OCI-LY3 (cell line): ENCODE measurements around the gene PHAF1.

Source experiments
- H2AFZ ChIP-seq: fragments of 200-600, 300-600 bp; shearing (Covaris generic); 2 replicates; pipeline ENCODE4 v1.6.0; 2014; ENCODE audit warnings: antibody characterized with exemption, low read depth, low read length
- H3K27ac ChIP-seq: fragments of 200-600, 300-600 bp; sonication (generic); 2 replicates; pipeline ENCODE4 v1.5.1; 2014; ENCODE audit warnings: mild to moderate bottlenecking, low read length, moderate library complexity, mixed read lengths
- H3K27me3 ChIP-seq: fragments of 200-600, 300-600 bp; sonication (generic); 2 replicates; pipeline ENCODE4 v1.6.1; 2014; ENCODE audit warnings: low read depth, low read length, mixed read lengths
- H3K36me3 ChIP-seq: fragments of 200-600, 300-600 bp; sonication (generic); replicated peaks from 2 replicates; pipeline ENCODE3; 2014; ENCODE audit warnings: low read depth, low read length, mixed read lengths
- H3K4me1 ChIP-seq: fragments of 300-600, 200-600 bp; sonication (generic); 2 replicates; pipeline ENCODE4 v1.6.1; 2014; ENCODE audit warnings: low read length, mixed read lengths
- H3K4me2 ChIP-seq: fragments of 200-600, 300-600 bp; sonication (generic); 2 replicates; pipeline ENCODE4 v1.6.1; 2014; ENCODE audit warnings: low read length, mixed read lengths
- H3K4me3 ChIP-seq: fragments of 300-600, 200-600 bp; sonication (generic); 2 replicates; pipeline ENCODE4 v1.5.1; 2014; ENCODE audit warnings: antibody characterized with exemption, mild to moderate bottlenecking, low read length, moderate library complexity
- H3K79me2 ChIP-seq: fragments of 300-600, 200-600 bp; shearing (Covaris generic); 2 replicates; pipeline ENCODE4 v1.6.1; 2014; ENCODE audit warnings: mild to moderate bottlenecking, low read length, mixed read lengths
- H3K9ac ChIP-seq: fragments of 300-600, 200-600 bp; shearing (Covaris generic); 2 replicates; pipeline ENCODE4 v1.6.0; 2014; ENCODE audit warnings: mild to moderate bottlenecking, low read length, moderate library complexity
- H3K9me3 ChIP-seq: fragments of 200-600, 300-600 bp; shearing (Covaris generic); 2 replicates; pipeline ENCODE4 v1.6.1; 2014; ENCODE audit warnings: low read length, mixed read lengths; ENCODE audit not compliant: insufficient read depth
- H4K20me1 ChIP-seq: fragments of 200-600, 300-600 bp; sonication (generic); 2 replicates; pipeline ENCODE4 v1.6.1; 2016; ENCODE audit warnings: low read length, mixed read lengths; ENCODE audit not compliant: insufficient read depth
- EZH2phosphoT487 ChIP-seq: fragments of 200-600 bp; shearing (Covaris generic); IDR thresholded peaks from 2 replicates; pipeline ENCODE4 v1.6.1; 2018; ENCODE audit warnings: antibody characterized with exemption, mixed run types, low read depth
- TF ChIP-seq, protein P1 (sequence below): fragments of 200-600, 300-600 bp; sonication (generic); IDR thresholded peaks from 2 replicates; pipeline ENCODE4 v1.5.1; 2014; ENCODE audit warnings: antibody characterized with exemption, low read length, low read depth

PHAF1 gene

DNA sequence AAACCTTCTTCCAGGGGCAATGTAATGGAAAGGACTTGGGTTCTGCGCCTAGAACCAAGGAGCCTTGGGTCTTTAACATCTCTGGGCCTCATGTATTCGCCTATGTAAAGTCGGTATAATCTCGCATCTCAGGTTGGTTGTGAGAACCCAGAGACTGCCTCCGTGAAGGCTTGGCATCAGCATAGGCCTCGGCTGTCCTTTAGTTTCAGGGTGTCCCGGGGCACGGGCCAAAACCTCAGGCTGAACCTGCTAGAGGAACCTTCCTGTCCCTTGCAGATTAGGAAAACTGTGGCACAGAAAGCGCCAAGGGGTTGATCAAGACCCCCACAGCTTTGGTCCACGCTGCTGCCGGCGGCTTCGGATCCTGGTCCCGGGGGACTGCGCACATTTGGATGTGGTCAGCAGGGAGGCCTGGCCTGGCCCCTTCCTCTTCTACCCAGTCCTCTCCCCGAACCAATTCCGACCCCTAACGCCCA lies 772 bp upstream of the PHAF1 start:
- peaks cover 38% of the 10 kb centered on the region for H3K79me2 ChIP-seq
- no peaks in the 10 kb centered on the region for H3K27me3 ChIP-seq
- TF ChIP-seq EZH2phosphoT487: no peak
- TF ChIP-seq, protein P1, sequence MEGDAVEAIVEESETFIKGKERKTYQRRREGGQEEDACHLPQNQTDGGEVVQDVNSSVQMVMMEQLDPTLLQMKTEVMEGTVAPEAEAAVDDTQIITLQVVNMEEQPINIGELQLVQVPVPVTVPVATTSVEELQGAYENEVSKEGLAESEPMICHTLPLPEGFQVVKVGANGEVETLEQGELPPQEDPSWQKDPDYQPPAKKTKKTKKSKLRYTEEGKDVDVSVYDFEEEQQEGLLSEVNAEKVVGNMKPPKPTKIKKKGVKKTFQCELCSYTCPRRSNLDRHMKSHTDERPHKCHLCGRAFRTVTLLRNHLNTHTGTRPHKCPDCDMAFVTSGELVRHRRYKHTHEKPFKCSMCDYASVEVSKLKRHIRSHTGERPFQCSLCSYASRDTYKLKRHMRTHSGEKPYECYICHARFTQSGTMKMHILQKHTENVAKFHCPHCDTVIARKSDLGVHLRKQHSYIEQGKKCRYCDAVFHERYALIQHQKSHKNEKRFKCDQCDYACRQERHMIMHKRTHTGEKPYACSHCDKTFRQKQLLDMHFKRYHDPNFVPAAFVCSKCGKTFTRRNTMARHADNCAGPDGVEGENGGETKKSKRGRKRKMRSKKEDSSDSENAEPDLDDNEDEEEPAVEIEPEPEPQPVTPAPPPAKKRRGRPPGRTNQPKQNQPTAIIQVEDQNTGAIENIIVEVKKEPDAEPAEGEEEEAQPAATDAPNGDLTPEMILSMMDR: no peak
- peaks cover 7% of the 10 kb centered on the region for H3K36me3 ChIP-seq
- H3K4me2 ChIP-seq: peak overlapping the region; percentile 97
- peak overlapping the region; percentile 63 for H3K9ac ChIP-seq
- 0 out of 2 replicates have a peak, but pooled peaks cover 3% of the 10 kb centered on the region for H4K20me1 ChIP-seq
- peaks cover 29% of the 10 kb centered on the region for H3K4me1 ChIP-seq
- no peak overlapping the region for H3K27ac ChIP-seq
- H2AFZ ChIP-seq: peak overlapping the region; percentile 96
- H3K9me3 ChIP-seq: no peaks in the 10 kb centered on the region
- peak overlapping the region; percentile 95 for H3K4me3 ChIP-seq

GRCh38 chr16:67111951-67112444 lies 2.3 kb downstream of the PHAF1 start:
- TF ChIP-seq, protein P1: no peak
- TF ChIP-seq EZH2phosphoT487: no peak
- H3K9ac ChIP-seq: no peak overlapping the region
- no peak overlapping the region for H2AFZ ChIP-seq
- H3K79me2 ChIP-seq: peaks cover 63% of the 10 kb centered on the region
- H3K36me3 ChIP-seq: peaks cover 7% of the 10 kb centered on the region
- H4K20me1 ChIP-seq: peaks cover 12% of the 10 kb centered on the region; the same call in 1 of the 2 replicates
- H3K4me1 ChIP-seq: peaks cover 16% of the 10 kb centered on the region
- H3K27ac ChIP-seq: no peak overlapping the region
- H3K27me3 ChIP-seq: no peaks in the 10 kb centered on the region
- H3K4me2 ChIP-seq: no peak overlapping the region
- no peaks in the 10 kb centered on the region for H3K9me3 ChIP-seq
- H3K4me3 ChIP-seq: no peak overlapping the region

GRCh38 chr16:67112591-67113399 lies 3.1 kb downstream of the PHAF1 start:
- Histone ChIP-seq H3K27ac (no peak overlapping the region), H4K20me1 (peaks cover 12% of the 10 kb centered on the region; the same call in 1 of the 2 replicates), H3K27me3 (no peaks in the 10 kb centered on the region), H3K9me3 (no peaks in the 10 kb centered on the region), H2AFZ (no peak overlapping the region), H3K4me1 (peaks cover 16% of the 10 kb centered on the region), H3K4me2 (no peak overlapping the region), H3K9ac (no peak overlapping the region), H3K36me3 (peaks cover 7% of the 10 kb centered on the region), H3K79me2 (peaks cover 69% of the 10 kb centered on the region), H3K4me3 (no peak overlapping the region)
- TF ChIP-seq, protein P1: no peak
- TF ChIP-seq EZH2phosphoT487: no peak

DNA sequence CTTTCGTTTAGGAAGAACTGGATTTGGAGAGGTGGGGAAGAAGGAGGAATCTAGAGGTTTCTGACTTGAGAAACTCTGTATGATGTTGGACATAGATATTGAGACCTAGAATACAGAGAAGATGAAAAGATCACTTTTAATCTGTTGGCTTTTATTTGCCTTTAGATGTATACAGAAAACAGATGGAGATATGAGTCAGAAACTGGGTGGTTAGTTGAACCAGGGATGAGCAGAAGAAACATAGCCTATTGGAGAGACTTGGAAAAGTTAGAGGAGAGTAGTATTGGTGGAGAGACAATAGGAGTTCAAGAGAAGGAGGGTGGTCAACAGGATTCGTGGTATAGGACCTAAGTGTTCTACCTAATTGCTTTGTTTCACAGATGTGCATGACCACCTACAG lies 5.1 kb downstream of the PHAF1 start:
- Histone ChIP-seq H4K20me1 (peaks cover 12% of the 10 kb centered on the region; the same call in 1 of the 2 replicates), H3K27me3 (no peaks in the 10 kb centered on the region), H3K9me3 (no peaks in the 10 kb centered on the region), H3K27ac (no peak overlapping the region), H3K4me2 (no peak overlapping the region), H3K9ac (no peak overlapping the region), H2AFZ (no peak overlapping the region), H3K79me2 (peaks cover 74% of the 10 kb centered on the region), H3K4me3 (no peak overlapping the region), H3K4me1 (peaks cover 10% of the 10 kb centered on the region; the same call in 1 of the 2 replicates), H3K36me3 (peaks cover 7% of the 10 kb centered on the region)
- TF ChIP-seq EZH2phosphoT487: no peak
- TF ChIP-seq, protein P1: no peak
